ENCODE results near the gene MRFAP1L1.

MRFAP1L1 gene

DNA sequence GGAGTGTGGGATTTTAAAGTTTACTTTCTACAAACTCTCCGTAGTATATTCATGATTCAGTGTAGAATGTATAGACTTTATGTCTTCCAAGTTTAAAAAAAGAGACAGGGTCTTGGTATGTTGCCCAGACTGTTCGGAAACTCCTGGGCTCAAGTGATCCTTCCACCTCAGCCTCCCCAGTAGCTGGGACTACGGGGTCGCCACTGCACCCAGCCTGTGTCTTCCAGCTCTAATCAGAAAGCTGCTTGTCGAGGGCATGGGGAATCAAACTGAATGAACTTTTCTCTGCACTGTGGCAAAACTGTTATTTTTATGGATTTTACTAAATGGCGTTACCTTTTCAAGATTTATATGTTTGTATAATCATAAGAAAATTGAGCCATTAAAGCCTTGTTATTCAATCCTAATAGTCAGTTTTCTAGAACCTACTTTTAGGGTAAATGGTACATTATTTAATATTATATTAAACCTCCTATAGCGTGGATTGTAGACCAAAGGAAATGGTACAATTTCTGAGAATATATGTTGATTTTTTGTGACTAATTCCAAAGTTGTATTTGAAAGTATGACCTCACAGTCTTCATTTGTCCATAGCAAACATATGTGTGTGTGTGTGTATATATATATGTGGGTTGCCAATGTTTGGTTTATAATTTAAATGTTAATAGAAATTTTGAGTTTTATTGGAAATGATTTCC is 7.4 kb upstream of the MRFAP1L1 start:
- DNase-seq (ENCODE audit: insufficient read length, low spot score) (no peak), FAIRE-seq (no peak)

DNA sequence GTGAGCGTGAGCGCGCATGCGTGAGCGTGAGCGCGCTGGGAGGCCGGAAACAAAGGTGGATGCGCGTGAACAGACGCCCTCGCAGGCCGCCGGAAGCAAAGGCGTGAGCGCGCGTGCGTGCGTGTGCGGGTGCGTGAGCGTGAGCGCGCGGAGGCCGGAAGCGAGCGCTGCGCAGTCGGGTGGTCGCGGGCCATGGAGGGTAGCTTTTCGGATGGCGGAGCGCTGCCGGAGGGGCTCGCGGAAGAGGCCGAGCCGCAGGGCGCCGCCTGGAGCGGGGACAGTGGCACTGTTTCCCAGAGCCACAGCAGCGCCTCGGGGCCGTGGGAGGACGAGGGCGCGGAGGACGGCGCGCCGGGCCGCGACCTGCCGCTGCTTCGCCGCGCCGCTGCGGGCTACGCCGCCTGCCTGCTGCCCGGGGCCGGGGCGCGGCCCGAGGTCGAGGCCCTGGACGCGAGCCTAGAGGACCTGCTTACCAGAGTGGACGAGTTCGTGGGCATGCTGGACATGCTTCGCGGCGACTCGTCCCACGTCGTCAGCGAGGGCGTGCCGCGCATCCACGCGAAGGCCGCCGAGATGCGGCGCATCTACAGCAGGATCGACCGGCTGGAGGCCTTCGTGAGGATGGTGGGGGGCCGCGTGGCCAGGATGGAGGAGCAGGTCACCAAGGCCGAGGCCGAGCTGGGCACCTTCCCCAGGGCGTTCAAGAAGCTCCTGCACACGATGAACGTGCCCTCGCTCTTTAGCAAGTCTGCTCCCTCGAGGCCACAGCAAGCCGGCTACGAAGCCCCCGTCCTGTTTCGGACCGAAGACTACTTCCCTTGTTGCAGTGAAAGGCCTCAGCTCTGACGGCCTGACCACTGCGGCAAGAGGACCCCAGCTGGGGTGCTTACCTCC is 6.6 kb upstream of the MRFAP1L1 start, which contains the start of gene BLOC1S4:
Gene BLOC1S4 (plus strand): TSS at position 157 of the 894 bp plus-strand sequence. CDS start 36 bp downstream, at position 193.
- DNase-seq (ENCODE audit: insufficient read length, low spot score): peak; percentile 89
- peak; percentile 90 for FAIRE-seq

DNA sequence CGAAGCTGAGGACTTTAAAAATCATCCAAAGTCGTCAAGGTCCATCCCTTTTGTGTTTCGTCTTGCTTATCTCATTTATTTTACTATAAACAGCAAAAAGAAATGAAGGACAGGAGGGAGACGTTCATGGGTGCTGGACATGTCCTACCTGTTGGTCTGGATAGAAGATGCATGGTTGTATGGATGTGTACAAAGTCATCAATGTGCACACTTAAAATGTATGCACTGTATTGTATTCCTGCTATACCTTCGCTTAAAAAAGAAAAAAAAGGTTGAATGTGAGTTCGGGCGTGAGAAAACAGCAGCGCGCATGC is 6.0 kb upstream of the MRFAP1L1 start:
- DNase-seq (ENCODE audit: insufficient read length, low spot score) (no peak), FAIRE-seq (no peak)

DNA sequence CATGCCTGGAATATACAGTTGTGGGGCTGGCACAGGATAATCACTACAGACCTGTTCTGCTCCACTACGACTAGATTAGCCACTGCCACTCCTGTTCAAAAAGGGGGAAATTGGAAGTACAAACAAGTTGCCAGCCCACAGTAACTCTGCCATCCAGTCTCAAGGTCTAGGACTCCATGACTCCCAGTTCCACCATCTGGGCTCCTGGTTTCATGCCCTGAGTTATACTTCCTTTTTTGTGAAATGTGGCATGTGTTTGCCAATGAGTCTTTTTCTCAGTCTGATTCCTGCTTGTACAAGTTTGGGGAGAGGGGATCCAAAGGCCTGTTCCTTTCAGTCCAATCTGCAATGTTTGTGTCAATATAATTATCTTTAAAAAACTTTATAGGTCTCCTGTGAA is 5.3 kb upstream of the MRFAP1L1 start:
- FAIRE-seq (no peak), DNase-seq (ENCODE audit: insufficient read length, low spot score) (no peak)

DNA sequence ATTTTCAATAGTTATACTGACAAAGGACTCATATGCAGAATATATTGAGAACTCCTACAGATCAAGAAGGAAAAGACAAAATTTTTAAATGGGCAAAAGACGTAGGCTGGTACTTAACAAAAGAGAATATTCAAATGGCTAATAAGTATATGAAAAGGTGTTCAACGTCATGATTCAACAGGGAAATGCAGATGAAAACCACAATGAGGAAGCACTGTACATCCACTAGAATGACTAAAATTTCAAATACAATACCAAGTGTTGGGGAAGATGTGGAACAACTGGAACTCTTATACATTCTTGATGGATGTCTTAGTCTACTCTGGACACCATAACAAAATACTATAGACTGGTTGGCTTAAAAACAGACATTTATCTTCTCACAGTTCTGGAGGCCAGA is 1.3 kb upstream of the MRFAP1L1 start:
- DNase-seq (ENCODE audit: insufficient read length, low spot score) (no peak), FAIRE-seq (no peak)

DNA sequence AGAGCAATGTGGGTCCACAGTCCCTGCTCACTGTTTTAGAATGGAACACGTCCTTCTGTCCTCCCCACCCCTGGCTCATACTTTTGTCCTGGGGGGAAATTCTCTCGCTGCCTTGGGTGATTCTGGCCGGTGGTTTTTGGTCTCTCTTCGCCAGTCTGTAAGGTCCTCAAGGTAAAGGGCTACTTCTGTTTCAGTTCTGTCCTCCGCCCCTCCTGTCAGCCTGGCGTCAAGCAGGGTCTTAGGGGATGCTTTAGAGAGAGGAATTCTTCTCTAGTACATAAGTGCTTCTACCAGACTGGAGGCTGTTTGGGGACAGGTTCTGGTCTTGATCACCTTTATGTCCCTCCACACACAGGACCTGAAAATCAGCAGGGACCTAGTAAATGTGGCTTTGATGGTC is 617 bp upstream of the MRFAP1L1 start:
- FAIRE-seq: no peak
- DNase-seq (ENCODE audit: insufficient read length, low spot score): no peak

DNA sequence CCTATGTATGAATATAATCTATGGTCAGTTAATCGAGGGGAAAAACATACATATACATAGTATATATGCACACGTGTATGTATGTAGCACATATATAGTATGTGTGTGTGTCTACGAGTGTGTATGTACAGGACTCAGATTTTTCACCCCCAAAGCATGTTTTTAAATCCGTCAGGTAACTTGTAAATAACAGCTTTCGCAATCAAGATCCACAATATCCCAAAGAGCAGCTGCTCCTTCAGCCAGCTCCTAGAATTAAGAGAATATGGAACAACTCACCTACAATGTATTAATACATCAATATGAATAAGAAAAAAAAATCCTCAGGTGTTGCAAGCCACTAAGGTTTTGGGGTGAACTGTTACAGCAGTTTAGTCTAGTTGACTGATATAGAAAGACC is 3.5 kb downstream of the MRFAP1L1 start:
- DNase-seq (ENCODE audit: insufficient read length, low spot score) (no peak), FAIRE-seq (no peak)

DNA sequence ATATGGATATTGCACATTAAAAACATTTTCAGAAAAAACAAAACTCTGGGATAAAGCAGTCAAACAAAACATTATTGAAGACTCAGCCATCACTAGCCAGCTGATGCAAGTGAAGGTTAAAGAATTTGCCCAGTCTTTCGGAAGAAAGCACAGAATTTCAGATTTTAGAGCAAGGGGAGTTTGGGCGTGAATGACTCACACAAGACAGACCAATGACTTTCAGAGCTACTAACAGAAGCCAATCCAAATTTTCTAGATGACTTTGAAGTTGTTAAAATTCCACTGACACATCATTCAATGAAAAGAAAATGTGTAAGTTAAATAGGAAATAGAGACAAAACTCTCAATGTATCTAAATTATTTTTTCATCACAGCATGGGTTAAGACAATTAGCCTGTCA is 4.0 kb downstream of the MRFAP1L1 start:
- FAIRE-seq: no peak
- DNase-seq (ENCODE audit: insufficient read length, low spot score): no peak

DNA sequence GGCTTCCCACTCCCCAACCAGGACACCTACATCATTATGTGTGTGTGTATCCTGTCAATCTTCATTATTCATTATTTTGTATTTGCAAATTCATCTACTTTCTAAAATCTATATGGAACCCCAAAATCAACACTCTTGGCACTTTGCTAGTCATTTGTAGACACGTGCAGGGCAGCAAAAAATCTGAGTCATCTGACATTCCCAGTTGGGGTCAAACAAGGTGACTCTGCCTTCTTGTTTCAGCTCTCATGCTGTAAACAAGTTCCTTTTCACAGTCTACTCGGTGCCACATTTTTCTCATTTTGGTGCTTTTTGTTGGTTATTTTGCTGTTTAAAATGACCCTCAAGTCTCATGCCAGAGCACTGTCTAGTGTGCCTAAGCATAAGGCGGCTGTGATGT is 5.9 kb downstream of the MRFAP1L1 start:
- FAIRE-seq: no peak
- no peak for DNase-seq (ENCODE audit: insufficient read length, low spot score)

DNA sequence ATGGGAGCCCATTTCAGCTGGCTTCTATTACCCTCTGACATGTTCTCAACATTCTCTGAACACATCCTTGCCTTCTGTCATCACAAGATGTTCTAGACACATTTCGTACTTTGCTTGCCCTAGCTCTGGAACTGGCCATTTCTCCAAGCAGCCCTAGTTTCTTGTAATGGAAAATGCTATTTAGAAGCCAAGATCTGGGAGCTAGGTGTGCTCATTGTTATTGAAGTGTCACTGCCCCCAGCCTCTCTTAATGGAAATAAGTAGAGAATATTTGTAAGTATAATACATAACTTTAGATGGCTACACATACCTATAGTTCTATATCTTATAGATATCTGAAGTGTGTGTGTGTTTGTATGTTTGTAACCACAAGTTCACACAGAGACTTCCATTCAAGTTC is 6.9 kb downstream of the MRFAP1L1 start:
- DNase-seq (ENCODE audit: insufficient read length, low spot score): no peak
- no peak for FAIRE-seq

DNA sequence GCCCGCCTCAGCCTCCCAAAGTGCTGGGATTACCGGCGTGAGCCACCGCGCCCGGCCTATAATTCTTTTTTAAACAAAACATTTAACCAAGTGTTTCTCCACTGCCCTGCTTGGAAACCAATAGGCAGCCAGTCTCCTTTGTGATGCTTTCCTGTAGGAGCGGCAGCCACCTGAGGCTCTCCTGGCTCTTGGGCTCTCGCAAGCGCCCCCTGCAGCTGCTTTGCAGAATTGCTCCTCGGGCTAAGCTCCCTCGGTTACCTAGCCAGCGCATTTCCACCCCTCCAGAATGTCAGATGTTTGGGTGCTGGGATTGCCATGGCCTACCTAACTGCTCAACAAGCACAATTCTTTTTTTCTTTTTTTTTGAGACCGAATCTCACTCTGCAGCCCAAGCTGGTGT is 8.3 kb downstream of the MRFAP1L1 start:
- FAIRE-seq (no peak), DNase-seq (ENCODE audit: insufficient read length, low spot score) (no peak)

DNA sequence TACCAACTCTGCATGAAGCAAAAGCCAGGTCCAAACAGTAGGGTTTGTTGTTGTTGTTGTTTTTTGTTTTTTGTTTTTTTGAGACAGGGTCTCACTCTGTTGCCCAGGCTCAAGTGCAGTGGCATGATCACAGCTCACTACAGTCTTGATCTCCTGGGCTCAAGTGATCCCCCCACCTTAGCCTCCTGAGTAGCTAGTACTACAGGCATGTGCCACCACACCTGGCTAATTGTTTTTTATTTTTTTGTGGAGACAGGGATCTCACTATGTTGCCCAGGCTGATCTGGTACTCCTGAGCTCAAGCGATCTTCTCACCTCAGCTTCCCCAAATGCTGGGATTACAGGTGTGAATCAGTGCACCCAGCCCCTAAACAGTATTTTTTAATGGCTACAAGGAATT is 9.8 kb downstream of the MRFAP1L1 start:
- no peak for FAIRE-seq
- DNase-seq (ENCODE audit: insufficient read length, low spot score): no peak

DNA sequence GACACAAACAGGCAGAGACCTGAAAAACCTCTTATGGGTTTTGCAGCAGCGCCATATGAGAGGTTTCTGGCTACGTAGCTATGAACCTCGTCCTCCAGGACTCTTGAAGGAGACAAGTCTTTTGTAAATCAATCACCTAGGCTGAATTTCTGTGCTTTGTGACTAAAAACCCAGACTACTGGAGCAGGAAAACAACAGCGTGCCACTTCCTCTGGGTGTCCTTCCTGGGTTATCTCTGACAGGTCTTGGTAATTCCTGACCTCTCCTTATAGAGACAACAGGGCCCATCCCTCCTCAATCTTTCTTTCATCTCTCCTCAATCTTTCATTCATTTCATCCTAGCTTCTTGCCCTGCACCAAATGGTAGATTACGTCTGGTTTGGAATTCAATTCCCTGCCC is 10.3 kb downstream of the MRFAP1L1 start:
- FAIRE-seq (no peak), DNase-seq (ENCODE audit: insufficient read length, low spot score) (no peak)

DNA sequence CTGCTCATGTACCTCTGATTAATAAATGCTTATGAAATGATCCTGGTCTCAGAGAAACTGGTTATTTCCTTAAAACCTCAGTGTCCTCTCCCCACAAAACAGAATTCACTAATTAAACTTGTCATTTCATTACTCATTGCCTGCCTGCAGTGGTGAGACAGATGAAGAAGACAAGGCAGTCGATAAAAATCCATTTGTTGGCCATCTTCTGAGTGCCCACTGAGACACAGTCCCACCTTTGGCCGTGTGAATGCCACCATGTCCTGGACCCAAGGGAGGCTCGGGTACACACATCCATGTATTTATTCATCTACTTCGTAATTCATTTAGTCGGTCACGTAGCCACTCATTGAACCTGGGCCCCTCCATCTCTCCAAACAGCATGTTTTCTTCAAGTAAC is 12.5 kb downstream of the MRFAP1L1 start:
- DNase-seq (ENCODE audit: insufficient read length, low spot score) (no peak), FAIRE-seq (no peak)

DNA sequence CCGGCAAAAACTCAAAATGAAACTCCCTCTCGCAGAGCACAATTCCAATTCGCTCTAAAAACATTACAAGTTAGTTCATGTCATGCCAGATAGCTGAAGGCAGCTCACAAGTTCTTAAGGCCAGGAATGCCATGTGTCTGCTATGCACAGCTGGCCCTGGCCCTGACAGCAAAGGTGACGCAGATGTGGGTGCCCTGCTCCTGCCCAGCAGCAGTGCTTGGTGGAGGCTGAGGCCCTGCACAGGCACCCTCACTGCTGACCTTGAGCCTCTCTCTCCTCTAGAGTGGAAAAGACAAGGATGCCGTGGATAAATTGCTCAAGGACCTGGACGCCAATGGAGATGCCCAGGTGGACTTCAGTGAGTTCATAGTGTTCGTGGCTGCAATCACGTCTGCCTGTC is 13.1 kb downstream of the MRFAP1L1 start:
- DNase-seq (ENCODE audit: insufficient read length, low spot score): no peak
- no peak for FAIRE-seq

DNA sequence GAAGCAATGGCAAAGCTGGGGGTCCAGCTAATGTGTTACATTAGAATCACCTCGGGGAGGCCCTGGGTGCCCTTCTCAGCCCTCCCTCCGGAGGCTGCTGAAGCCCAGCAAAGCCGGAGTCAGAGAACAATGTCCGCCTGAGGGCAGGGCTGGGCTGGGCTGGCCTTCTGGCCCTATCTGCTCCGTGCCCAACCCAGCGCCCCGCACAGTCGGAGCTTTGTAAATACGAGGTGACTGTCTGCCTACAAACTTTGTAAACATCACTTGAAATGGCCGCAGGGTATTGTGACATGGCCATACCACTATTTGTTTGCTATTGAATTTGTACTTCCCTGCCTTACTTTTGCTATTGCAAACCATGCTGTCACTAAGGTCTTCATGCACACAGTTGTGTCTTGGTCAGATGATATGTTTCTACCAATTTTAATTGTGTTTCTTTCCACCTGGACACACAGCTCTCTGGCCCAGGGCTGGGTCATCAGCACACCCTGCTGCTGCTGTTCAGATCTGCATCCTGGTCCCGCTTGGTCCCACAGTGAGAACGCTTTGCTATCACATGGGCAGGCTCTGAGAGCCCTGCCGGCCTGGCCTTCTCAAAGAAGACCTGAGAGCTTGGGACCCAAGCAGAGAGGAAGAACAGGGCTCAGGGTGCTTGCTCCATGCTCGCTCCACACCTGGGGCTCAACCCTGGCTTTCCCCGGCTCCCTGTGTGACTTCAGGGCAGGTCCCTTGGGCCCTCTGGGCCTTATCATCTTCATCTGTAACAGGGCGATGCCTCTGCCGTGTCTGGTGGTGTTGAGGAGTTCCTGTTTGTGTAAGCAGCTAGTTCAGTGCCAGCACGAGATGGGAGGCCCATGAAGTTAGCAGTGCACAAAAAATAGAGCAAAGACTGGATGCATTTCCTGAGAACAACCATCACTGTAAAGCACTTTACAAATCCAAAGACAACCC is 13.7 kb downstream of the MRFAP1L1 start:
- FAIRE-seq (no peak), DNase-seq (ENCODE audit: insufficient read length, low spot score) (no peak)

DNA sequence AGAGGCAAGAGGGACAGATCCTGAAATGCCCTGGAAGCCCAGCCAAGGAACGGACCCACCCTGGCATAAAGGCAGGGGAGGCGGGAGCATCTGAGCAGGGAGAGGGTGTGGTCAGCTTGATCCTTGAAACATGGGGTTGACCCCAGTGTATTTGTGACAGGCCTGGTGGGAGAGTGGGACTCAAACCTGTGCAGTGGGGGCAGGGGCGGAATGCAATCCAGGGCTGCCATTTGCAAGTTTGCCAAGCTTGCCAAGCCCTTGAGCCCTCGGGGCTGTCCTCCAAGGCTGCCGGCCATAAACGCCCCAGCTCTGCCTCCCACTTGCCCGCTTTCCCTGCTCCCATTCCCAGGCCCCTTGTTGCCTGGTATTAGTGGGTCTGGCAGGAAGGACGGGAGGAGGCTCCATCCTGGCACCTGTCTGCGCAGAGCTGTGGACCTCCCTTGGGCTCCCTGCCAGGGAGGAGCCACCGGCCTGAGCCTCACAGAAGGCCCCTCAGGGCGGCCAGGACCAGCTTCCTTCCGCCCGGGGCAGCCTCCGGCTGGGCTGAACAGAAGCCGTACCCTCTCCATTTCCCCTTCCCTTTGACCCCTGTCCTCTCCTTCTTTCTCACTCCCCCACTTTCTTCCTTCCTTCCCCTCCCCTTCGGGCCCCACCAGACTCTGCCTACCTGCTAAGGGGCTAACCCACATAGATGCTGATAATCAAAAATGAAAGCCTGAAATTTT is 15.3 kb downstream of the MRFAP1L1 start:
- no peak for DNase-seq (ENCODE audit: insufficient read length, low spot score)
- FAIRE-seq: no peak

DNA sequence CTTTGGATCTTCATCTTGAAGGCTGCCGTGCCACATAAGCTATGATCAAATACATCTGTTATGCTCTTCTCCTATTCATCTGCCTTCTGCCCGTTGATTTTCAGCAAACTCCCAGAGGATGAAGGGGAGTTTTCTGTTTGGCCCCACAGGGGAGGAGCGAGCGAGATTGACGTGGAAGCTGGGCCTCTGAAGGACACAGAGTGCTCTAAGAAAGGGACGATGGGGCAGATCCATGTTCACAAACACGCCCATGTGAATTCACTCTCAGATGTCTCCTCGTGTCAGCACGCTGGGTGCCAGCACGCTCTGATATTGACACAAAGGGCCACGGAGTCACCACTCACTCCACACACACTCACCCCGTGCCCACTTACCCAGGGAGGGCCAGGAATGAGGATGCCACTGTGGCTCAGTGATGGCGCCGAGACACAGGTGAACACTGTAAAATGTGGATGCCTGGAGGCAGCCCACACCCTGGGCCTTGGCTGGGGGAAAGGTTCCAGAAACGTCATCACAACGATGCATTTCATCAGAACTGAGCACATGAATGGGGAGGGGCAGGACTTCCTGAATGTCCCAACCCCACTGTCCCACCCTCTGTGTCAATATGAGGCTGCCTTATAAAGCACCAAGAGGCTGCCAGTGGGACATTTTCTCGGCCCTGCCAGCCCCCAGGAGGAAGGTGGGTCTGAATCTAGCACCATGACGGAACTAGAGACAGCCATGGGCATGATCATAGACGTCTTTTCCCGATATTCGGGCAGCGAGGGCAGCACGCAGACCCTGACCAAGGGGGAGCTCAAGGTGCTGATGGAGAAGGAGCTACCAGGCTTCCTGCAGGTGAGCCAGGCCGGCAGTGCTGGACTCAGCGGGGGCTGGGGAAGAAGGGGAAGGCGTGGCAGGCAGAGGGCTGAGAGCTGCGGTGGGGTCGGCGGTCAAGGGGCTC is 16.2 kb downstream of the MRFAP1L1 start, which contains the start of gene S100P:
Gene S100P (plus strand): TSS at position 648 of the 946 bp plus-strand sequence. CDS start 55 bp downstream, at position 703.
- DNase-seq (ENCODE audit: insufficient read length, low spot score): no peak
- no peak for FAIRE-seq

DNA sequence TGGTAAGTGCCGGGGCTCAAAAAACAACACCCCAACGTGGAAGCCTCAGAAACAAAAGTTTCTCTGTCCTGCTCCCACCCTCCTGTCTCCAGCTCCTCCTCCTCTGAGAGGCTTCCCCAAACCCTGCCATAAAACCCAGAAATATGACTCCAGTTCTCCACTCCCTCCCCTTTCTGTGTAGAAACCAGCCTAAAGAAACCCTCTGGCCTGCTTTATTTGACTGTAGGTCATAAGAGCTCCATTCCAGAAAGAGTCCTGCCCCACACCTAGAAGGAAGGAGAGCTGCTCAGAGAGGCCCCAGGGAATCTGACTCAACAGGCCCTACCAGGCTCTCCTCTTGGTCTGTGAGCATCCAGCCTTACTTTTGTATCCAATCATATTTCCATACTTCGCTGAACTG is 16.9 kb downstream of the MRFAP1L1 start:
- DNase-seq (ENCODE audit: insufficient read length, low spot score) (no peak), FAIRE-seq (no peak)
